ENCODE measurements around the gene IGSF23. TPM values are rescaled to one million over a fixed set of nuclear protein-coding genes. Genes with fewer than 3 reads are reported as not detected.

Gene IGSF23
- total and polyA plus RNA-seq, 4 donors = 0.47 to 11.4 (median 3.3) TPM

- TF ChIP-seq ATF3 (IDR thresholded peaks at IDR 0.05) (no peak), JUND (IDR thresholded peaks at IDR 0.05) (peak in 1 of 2 donors; percentile 20), HNF4G (IDR thresholded peaks at IDR 0.05) (no peak), NR2F2 (IDR thresholded peaks at IDR 0.05) (no peak), TAF1 (conservative IDR thresholded peaks at IDR 0.05) (no peak), FOXA2 (IDR thresholded peaks at IDR 0.05) (no peak)
- TF ChIP-seq, protein P1, sequence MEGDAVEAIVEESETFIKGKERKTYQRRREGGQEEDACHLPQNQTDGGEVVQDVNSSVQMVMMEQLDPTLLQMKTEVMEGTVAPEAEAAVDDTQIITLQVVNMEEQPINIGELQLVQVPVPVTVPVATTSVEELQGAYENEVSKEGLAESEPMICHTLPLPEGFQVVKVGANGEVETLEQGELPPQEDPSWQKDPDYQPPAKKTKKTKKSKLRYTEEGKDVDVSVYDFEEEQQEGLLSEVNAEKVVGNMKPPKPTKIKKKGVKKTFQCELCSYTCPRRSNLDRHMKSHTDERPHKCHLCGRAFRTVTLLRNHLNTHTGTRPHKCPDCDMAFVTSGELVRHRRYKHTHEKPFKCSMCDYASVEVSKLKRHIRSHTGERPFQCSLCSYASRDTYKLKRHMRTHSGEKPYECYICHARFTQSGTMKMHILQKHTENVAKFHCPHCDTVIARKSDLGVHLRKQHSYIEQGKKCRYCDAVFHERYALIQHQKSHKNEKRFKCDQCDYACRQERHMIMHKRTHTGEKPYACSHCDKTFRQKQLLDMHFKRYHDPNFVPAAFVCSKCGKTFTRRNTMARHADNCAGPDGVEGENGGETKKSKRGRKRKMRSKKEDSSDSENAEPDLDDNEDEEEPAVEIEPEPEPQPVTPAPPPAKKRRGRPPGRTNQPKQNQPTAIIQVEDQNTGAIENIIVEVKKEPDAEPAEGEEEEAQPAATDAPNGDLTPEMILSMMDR (IDR thresholded peaks at IDR 0.05; ENCODE audit: low read depth, low read length, missing input control) = no peak
Measured at GRCh38 chr19:44620667-44621066, 7.3 kb downstream of the IGSF23 start (continued).

DNA sequence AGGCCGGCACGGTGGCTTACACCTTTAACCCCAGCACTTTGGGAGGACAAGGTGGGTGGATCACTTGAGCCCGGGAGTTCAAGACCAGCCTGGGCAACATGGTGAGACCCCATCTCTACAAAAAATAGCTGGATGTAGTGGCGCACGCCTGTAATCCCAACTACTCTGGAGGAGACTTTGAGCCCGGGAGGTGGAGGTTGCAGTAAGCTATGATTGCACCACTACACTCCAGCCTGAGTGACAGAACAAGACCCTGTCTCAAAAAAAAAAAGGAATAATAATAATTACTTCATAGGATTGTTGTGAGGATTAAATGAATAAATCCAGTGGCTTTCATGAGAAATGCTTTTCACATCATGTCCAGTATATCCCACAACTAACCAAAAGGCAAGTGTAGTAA is 8.0 kb downstream of the IGSF23 start:
- 79% methylated on average over 6 of the region's 6 CpGs for WGBS
- no peaks in the 10 kb centered on the region for H3K36me3 ChIP-seq (ENCODE audit: control insufficient read depth in 4 of 4, insufficient read depth in 3 of 4, low read depth in 1 of 4, low read length in 3 of 4)
- H3K4me1 ChIP-seq (ENCODE audit: control insufficient read depth in 4 of 4, insufficient read depth in 4 of 4, low read length in 3 of 4) = peaks cover 6 to 21% (median 14%) of the 10 kb centered on the region in 4 donors
- H3K27me3 ChIP-seq (ENCODE audit: control insufficient read depth in 4 of 4, insufficient read depth in 4 of 4, low read length in 3 of 4) = no peaks in the 10 kb centered on the region
- H3K4me3 ChIP-seq (ENCODE audit: low read depth in 1 of 3, low read length in 3 of 3) = no peak overlapping the region
- H3K27ac ChIP-seq (ENCODE audit: low read depth in 1 of 2, low read length in 2 of 2) = no peak overlapping the region
- no peak for DNase-seq (ENCODE audit: low spot score)
- no peak overlapping the region for H3K9ac ChIP-seq (ENCODE audit: low read depth in 1 of 2, low read length in 2 of 2)
- H3K9me3 ChIP-seq (ENCODE audit: control insufficient read depth in 4 of 4, low read length in 3 of 4) = no peaks in the 10 kb centered on the region
- TF ChIP-seq FOXA1 (IDR thresholded peaks at IDR 0.05) = no peak
- peak; percentile 23 to 66 for TF ChIP-seq HNF4A (conservative IDR thresholded peaks at IDR 0.05)
- TF ChIP-seq, protein P1 (IDR thresholded peaks at IDR 0.05; ENCODE audit: low read depth, low read length, missing input control) = no peak
- TF ChIP-seq RXRA (IDR thresholded peaks at IDR 0.05) = no peak

DNA sequence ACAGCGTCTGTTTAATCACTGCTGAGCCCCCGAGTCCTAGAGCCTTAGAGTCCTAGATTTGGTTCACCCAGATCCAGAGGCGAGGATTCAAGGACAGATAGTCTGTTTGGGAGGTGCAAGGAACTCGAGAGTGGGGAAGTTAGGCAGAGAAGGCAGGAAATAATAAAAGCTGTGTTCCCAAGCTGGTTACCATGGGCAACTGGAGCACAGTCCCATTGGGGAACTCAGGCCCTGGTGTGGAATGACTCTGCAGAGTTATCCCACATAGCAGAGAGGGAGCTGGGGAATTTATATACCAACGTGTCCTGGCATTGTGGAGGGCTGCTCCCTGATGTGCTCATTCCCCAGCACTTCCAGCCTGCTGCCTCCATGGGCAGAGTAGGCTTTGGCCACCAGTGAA is 9.7 kb downstream of the IGSF23 start:
- peaks cover 0 to 3% (median 0%) of the 10 kb centered on the region in 4 donors for H3K36me3 ChIP-seq (ENCODE audit: control insufficient read depth in 4 of 4, insufficient read depth in 3 of 4, low read depth in 1 of 4, low read length in 3 of 4)
- 73% methylated on average over 5 of the region's 5 CpGs for WGBS
- no peaks in the 10 kb centered on the region for H3K9me3 ChIP-seq (ENCODE audit: control insufficient read depth in 4 of 4, low read length in 3 of 4)
- DNase-seq (ENCODE audit: low spot score) = no peak
- no peaks in the 10 kb centered on the region for H3K27me3 ChIP-seq (ENCODE audit: control insufficient read depth in 4 of 4, insufficient read depth in 4 of 4, low read length in 3 of 4)
- H3K27ac ChIP-seq (ENCODE audit: low read depth in 1 of 2, low read length in 2 of 2) = no peak overlapping the region
- H3K9ac ChIP-seq (ENCODE audit: low read depth in 1 of 2, low read length in 2 of 2) = no peak overlapping the region
- no peak overlapping the region for H3K4me3 ChIP-seq (ENCODE audit: low read depth in 1 of 3, low read length in 3 of 3)
- H3K4me1 ChIP-seq (ENCODE audit: control insufficient read depth in 4 of 4, insufficient read depth in 4 of 4, low read length in 3 of 4) = peaks cover 6 to 11% (median 10%) of the 10 kb centered on the region in 4 donors
- TF ChIP-seq TAF1 (conservative IDR thresholded peaks at IDR 0.05) (no peak), RXRA (IDR thresholded peaks at IDR 0.05) (no peak), FOXA2 (IDR thresholded peaks at IDR 0.05) (no peak), MAX (IDR thresholded peaks at IDR 0.05) (no peak), GABPA (IDR thresholded peaks at IDR 0.05 in 1 of 2, conservative IDR thresholded peaks at IDR 0.05 in 1 of 2) (no peak), NR2F2 (IDR thresholded peaks at IDR 0.05) (no peak), HNF4G (IDR thresholded peaks at IDR 0.05) (no peak), YY1 (IDR thresholded peaks at IDR 0.05) (no peak), ATF3 (IDR thresholded peaks at IDR 0.05) (no peak), EGR1 (IDR thresholded peaks at IDR 0.05; ENCODE audit: low read depth in 2 of 2) (no peak)
- TF ChIP-seq, protein P2, sequence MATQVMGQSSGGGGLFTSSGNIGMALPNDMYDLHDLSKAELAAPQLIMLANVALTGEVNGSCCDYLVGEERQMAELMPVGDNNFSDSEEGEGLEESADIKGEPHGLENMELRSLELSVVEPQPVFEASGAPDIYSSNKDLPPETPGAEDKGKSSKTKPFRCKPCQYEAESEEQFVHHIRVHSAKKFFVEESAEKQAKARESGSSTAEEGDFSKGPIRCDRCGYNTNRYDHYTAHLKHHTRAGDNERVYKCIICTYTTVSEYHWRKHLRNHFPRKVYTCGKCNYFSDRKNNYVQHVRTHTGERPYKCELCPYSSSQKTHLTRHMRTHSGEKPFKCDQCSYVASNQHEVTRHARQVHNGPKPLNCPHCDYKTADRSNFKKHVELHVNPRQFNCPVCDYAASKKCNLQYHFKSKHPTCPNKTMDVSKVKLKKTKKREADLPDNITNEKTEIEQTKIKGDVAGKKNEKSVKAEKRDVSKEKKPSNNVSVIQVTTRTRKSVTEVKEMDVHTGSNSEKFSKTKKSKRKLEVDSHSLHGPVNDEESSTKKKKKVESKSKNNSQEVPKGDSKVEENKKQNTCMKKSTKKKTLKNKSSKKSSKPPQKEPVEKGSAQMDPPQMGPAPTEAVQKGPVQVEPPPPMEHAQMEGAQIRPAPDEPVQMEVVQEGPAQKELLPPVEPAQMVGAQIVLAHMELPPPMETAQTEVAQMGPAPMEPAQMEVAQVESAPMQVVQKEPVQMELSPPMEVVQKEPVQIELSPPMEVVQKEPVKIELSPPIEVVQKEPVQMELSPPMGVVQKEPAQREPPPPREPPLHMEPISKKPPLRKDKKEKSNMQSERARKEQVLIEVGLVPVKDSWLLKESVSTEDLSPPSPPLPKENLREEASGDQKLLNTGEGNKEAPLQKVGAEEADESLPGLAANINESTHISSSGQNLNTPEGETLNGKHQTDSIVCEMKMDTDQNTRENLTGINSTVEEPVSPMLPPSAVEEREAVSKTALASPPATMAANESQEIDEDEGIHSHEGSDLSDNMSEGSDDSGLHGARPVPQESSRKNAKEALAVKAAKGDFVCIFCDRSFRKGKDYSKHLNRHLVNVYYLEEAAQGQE (IDR thresholded peaks at IDR 0.05) = no peak
- TF ChIP-seq, protein P1 (IDR thresholded peaks at IDR 0.05; ENCODE audit: low read depth, low read length, missing input control) = no peak

Measured in liver (tissue), 9 donors.